Glutamatergic neuron (in vitro differentiated cells): ENCODE measurements around the gene NAV2. TPM values are rescaled to one million over a fixed set of nuclear protein-coding genes. Genes with fewer than 3 reads are reported as not detected.

Experiments
- DNase-seq: peaks from one replicate; pipeline ENCODE4 v3.0.0; 2022
- H3K27ac Mint-ChIP-seq: one replicate; pipeline ENCODE4 v1.8.0; 2020; ENCODE audit warnings: mild to moderate bottlenecking, mixed read lengths, inconsistent platforms; ENCODE audit not compliant: unreplicated experiment
- H3K27me3 Mint-ChIP-seq: one replicate; pipeline ENCODE4 v1.8.0; 2020; ENCODE audit warnings: mild to moderate bottlenecking, moderate library complexity, mixed read lengths, inconsistent platforms; ENCODE audit not compliant: unreplicated experiment
- H3K36me3 Mint-ChIP-seq: one replicate; pipeline ENCODE4 v1.8.0; 2020; ENCODE audit warnings: mild to moderate bottlenecking, mixed read lengths, inconsistent platforms; ENCODE audit not compliant: unreplicated experiment
- H3K4me1 Mint-ChIP-seq: one replicate; pipeline ENCODE4 v1.8.0; 2020; ENCODE audit warnings: mild to moderate bottlenecking, low read depth, mixed read lengths, inconsistent platforms; ENCODE audit not compliant: unreplicated experiment
- H3K4me3 Mint-ChIP-seq: one replicate; pipeline ENCODE4 v1.8.0; 2020; ENCODE audit warnings: mild to moderate bottlenecking, mixed read lengths, inconsistent platforms; ENCODE audit not compliant: unreplicated experiment
- H3K9me3 Mint-ChIP-seq: one replicate; pipeline ENCODE4 v1.8.0; 2020; ENCODE audit warnings: mild to moderate bottlenecking, moderate library complexity, mixed read lengths, inconsistent platforms; ENCODE audit not compliant: unreplicated experiment
- total RNA-seq: library from RNA; stranded (reverse); fragmentation: NEBNext Ultra II Directional; extraction: Animal tissue kit (Norgen Biotek cat#: 25700); gene quantifications from one replicate; pipeline ENCODE4 v1.2.1, GENCODE V29; 2021; ENCODE audit not compliant: unreplicated experiment
- TF ChIP-seq, protein P1 (sequence below): fragments of 200-600 bp; sonication (generic); IDR thresholded peaks from one replicate; pipeline ENCODE4 v1.5.0; 2021; ENCODE audit not compliant: partially characterized antibody, unreplicated experiment

NAV2 gene
- total RNA-seq, 1 donor from 2014 or later, result 117 TPM

DNA sequence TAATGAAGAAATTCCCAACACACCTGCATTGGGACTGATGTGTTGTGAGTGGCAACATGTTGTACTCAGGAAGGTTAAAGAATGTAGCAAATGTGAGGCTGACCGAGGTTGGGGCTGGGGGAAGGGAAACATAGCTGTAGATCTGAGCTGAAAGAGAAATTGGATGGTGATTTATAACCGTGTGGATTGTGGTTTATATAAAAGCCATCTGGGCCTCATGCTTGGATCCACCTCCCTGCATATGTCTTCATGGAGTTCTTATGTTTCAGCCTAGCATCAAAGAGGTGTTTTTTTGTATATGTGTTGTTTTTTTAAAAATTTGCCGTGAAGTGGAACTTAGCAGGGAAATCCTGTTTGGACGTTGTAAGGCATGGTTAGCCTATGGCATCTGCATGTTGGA is 141.3 kb downstream of the NAV2 start:
- Mint-ChIP-seq H3K4me3 (no peak overlapping the region), H3K36me3 (peaks cover 7% of the 10 kb centered on the region), H3K9me3 (peaks cover 16% of the 10 kb centered on the region), H3K4me1 (peaks cover 31% of the 10 kb centered on the region), H3K27me3 (peaks cover 10% of the 10 kb centered on the region), H3K27ac (no peak overlapping the region)
- no peak for DNase-seq
- TF ChIP-seq, protein P1, sequence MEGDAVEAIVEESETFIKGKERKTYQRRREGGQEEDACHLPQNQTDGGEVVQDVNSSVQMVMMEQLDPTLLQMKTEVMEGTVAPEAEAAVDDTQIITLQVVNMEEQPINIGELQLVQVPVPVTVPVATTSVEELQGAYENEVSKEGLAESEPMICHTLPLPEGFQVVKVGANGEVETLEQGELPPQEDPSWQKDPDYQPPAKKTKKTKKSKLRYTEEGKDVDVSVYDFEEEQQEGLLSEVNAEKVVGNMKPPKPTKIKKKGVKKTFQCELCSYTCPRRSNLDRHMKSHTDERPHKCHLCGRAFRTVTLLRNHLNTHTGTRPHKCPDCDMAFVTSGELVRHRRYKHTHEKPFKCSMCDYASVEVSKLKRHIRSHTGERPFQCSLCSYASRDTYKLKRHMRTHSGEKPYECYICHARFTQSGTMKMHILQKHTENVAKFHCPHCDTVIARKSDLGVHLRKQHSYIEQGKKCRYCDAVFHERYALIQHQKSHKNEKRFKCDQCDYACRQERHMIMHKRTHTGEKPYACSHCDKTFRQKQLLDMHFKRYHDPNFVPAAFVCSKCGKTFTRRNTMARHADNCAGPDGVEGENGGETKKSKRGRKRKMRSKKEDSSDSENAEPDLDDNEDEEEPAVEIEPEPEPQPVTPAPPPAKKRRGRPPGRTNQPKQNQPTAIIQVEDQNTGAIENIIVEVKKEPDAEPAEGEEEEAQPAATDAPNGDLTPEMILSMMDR, result no peak

DNA sequence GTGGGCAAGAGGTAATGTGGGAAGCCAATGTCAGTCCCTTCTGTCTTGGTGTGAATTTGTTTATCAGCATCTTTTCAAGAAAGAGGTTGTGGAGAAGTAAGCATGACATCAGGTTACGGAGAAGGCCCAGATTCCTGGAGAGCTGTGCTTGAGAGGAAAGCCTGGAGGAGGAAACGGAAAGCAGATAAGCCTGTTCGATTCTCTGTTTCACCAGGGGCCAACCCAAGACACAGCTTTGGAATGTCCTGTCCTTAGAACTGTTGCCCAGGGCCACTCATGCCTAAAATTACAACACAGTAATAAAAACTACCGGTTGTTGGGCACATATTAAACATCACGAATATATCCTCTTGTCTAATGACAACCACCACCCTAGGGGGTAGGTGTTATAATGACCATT is 148.5 kb downstream of the NAV2 start:
- Mint-ChIP-seq H3K27ac (peak overlapping the region; percentile 55), H3K27me3 (peaks cover 3% of the 10 kb centered on the region), H3K4me1 (peaks cover 16% of the 10 kb centered on the region), H3K36me3 (peaks cover 4% of the 10 kb centered on the region), H3K9me3 (peaks cover 6% of the 10 kb centered on the region), H3K4me3 (no peak overlapping the region)
- DNase-seq, result no peak
- TF ChIP-seq, protein P1, result no peak

DNA sequence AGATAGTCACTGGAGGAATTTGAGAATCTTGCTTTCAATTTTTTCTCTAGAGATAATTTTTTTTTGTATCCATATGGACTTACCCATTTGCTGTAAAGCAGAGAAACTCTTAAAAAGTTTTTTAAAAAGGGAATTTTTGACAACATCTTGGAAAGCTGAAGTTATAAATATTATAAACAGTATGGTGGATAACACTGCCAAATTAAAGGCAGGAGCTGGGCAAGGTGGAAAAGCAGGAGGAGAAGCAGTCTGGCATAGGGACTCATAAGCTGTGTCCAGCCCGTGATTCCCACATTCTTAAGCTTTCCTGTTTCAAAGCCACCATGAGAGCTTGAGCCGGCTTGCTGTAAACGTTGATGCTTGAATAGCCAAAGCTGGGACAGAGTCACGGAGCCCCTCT is 149.5 kb downstream of the NAV2 start:
- H3K27me3 Mint-ChIP-seq, result peaks cover 3% of the 10 kb centered on the region
- DNase-seq, result no peak
- peaks cover 4% of the 10 kb centered on the region for H3K36me3 Mint-ChIP-seq
- H3K4me3 Mint-ChIP-seq, result no peak overlapping the region
- no peak overlapping the region for H3K27ac Mint-ChIP-seq
- TF ChIP-seq, protein P1, result no peak
- H3K9me3 Mint-ChIP-seq, result peaks cover 6% of the 10 kb centered on the region
- H3K4me1 Mint-ChIP-seq, result peaks cover 16% of the 10 kb centered on the region

DNA sequence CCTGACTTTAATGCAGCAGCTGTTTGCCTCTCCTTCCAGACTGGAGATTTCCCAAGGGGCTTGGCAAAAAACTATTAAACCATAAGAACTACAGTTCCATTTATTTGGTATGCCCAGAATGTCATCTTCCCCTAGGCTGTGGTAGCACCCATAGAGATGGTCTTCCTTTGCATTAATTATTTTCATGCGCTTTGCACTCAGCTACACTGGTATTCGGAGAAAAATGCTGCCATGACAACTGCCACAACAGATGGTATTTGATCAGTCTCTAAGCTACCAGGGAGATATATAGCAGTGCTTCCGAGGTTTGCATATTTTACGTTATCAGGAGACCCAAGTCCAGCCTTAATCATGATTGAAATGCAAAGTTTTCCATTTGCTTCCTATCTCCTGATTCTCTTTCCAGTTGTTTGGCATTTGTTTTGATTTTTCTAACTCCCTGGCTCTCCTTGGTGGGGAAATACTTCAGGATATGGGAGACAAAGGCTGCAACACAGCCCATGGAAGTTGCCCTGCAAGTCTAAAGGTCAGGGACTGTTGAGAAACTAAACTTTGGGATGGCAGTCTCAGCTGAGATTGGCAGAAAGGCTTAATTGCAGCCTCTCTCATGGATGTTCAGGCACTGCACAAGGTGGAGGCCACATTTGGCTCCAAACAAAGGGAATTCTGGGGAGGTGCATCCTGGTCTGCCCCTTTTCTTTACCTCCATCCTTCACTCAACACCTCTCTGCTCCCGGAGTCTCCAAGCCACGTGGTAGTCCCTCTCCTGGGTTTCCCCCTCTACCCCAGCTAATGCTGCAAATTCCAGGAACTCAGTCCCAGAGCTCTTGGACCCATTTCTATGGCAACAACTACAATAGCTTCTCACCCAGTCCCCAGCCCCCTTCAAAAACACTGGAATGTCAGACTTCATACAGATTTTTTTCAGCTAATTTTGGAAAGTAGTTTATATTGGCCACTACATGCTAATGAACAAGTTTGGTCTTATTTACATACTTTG is 151.8 kb downstream of the NAV2 start:
- Mint-ChIP-seq H3K4me3 (no peak overlapping the region), H3K27ac (no peak overlapping the region), H3K36me3 (no peaks in the 10 kb centered on the region), H3K9me3 (peaks cover 2% of the 10 kb centered on the region), H3K4me1 (peaks cover 14% of the 10 kb centered on the region), H3K27me3 (peaks cover 3% of the 10 kb centered on the region)
- DNase-seq, result no peak
- TF ChIP-seq, protein P1, result no peak

DNA sequence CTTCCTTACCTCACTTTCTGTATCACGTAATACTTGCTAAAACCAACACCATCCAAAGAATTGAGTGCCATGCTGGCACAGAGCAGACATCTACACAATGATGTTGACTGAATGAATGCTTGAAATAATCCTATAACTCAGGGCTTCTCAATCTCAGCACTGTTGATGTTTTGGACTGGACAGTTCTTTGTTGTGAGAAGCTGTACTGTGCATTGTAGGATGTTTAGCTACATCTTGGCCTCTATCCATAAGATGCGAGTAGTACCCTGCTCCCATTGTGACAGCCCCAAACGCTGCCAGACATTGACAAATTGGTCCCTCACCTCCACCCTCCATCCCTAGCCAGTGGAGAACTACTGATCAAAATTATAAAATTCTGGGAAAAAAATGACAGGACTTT is 153.4 kb downstream of the NAV2 start:
- H3K27ac Mint-ChIP-seq, result no peak overlapping the region
- peaks cover 14% of the 10 kb centered on the region for H3K4me1 Mint-ChIP-seq
- TF ChIP-seq, protein P1, result no peak
- H3K27me3 Mint-ChIP-seq, result peaks cover 3% of the 10 kb centered on the region
- DNase-seq, result no peak
- no peaks in the 10 kb centered on the region for H3K36me3 Mint-ChIP-seq
- no peak overlapping the region for H3K4me3 Mint-ChIP-seq
- H3K9me3 Mint-ChIP-seq, result peaks cover 2% of the 10 kb centered on the region
